Activated naive CD8-positive, alpha-beta T cell treated with anti-CD3 and anti-CD28 coated beads, Interleukin-2, amount 50 U/mL, for 24 hours (primary cell): ENCODE measurements around the gene CDH4.

ENCODE experiments used
- ATAC-seq: fragments of 150-1000 bp; cut with Tn5 transposase; one replicate; pipeline ENCODE4 v1.10.0; 2021
- DNase-seq: peaks from one replicate; pipeline ENCODE4 v3.0.0; 2021
- H3K27ac Mint-ChIP-seq: one replicate; pipeline ENCODE4 v1.8.0; 2021; ENCODE audit warnings: mild to moderate bottlenecking, mixed read lengths
- H3K27me3 Mint-ChIP-seq: one replicate; pipeline ENCODE4 v1.8.0; 2021; ENCODE audit warnings: mixed read lengths
- H3K36me3 Mint-ChIP-seq: one replicate; pipeline ENCODE4 v1.8.0; 2021; ENCODE audit warnings: low read depth, mixed read lengths
- H3K4me1 Mint-ChIP-seq: one replicate; pipeline ENCODE4 v1.8.0; 2021; ENCODE audit warnings: mixed read lengths
- H3K4me3 Mint-ChIP-seq: one replicate; pipeline ENCODE4 v1.8.0; 2021; ENCODE audit warnings: mild to moderate bottlenecking, moderate library complexity, mixed read lengths
- H3K9me3 Mint-ChIP-seq: one replicate; pipeline ENCODE4 v1.8.0; 2021; ENCODE audit warnings: mixed read lengths

Gene CDH4

GRCh38 chr20:61804752-61805295 lies 552.8 kb downstream of the CDH4 start:
- Mint-ChIP-seq H3K4me1 (no peaks in the 10 kb centered on the region), H3K27me3 (peaks cover 4% of the 10 kb centered on the region), H3K9me3 (no peaks in the 10 kb centered on the region), H3K27ac (no peak overlapping the region), H3K36me3 (no peaks in the 10 kb centered on the region), H3K4me3 (no peak overlapping the region)
- no peak for DNase-seq
- no peak for ATAC-seq

GRCh38 chr20:61805365-61805764 lies 553.3 kb downstream of the CDH4 start:
- H3K27ac Mint-ChIP-seq: no peak overlapping the region

GRCh38 chr20:61805781-61806180 lies 553.7 kb downstream of the CDH4 start:
- H3K36me3 Mint-ChIP-seq: no peaks in the 10 kb centered on the region
- H3K4me3 Mint-ChIP-seq: no peak overlapping the region
- ATAC-seq (no peak), DNase-seq (no peak)
- peaks cover 4% of the 10 kb centered on the region for H3K27me3 Mint-ChIP-seq
- H3K9me3 Mint-ChIP-seq: no peaks in the 10 kb centered on the region
- H3K4me1 Mint-ChIP-seq: no peaks in the 10 kb centered on the region
- no peak overlapping the region for H3K27ac Mint-ChIP-seq

More at GRCh38 chr20:61805365-61805764, 553.3 kb downstream of the CDH4 start:
- Mint-ChIP-seq H3K36me3 (no peaks in the 10 kb centered on the region), H3K27me3 (peaks cover 4% of the 10 kb centered on the region), H3K4me1 (no peaks in the 10 kb centered on the region), H3K9me3 (no peaks in the 10 kb centered on the region), H3K4me3 (no peak overlapping the region)
- no peak for ATAC-seq
- no peak for DNase-seq

- ATAC-seq: no peak
- no peaks in the 10 kb centered on the region for H3K4me1 Mint-ChIP-seq
- no peak overlapping the region for H3K4me3 Mint-ChIP-seq
- no peak overlapping the region for H3K27ac Mint-ChIP-seq
- no peaks in the 10 kb centered on the region for H3K9me3 Mint-ChIP-seq
- H3K36me3 Mint-ChIP-seq: no peaks in the 10 kb centered on the region
- H3K27me3 Mint-ChIP-seq: peaks cover 4% of the 10 kb centered on the region
- no peak for DNase-seq
These were observed 554.3 kb downstream of the CDH4 start for GRCh38 chr20:61806314-61806713.

DNA sequence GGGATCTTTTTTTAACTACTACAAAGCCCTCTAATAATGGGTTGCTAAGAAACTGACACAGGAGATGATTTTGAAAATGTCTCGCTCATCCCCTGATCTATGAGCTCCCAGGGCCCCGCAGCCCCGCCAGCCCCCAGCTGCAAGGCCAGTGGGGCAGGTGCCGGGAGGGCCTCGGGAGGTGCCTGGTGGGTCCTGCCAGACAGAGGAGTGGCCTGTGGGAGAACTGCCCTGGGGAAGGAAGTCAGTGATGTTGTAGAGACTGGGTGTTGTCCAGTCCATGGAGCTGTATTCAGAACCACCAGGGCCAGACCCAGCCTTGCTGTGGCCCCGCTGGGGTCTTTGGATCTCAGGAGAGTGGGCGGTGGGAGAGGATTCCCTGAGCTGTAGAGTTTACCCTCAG lies 554.9 kb downstream of the CDH4 start:
- no peaks in the 10 kb centered on the region for H3K9me3 Mint-ChIP-seq
- H3K27me3 Mint-ChIP-seq: peaks cover 4% of the 10 kb centered on the region
- no peak overlapping the region for H3K27ac Mint-ChIP-seq
- no peaks in the 10 kb centered on the region for H3K36me3 Mint-ChIP-seq
- ATAC-seq (no peak), DNase-seq (no peak)
- H3K4me1 Mint-ChIP-seq: no peaks in the 10 kb centered on the region
- H3K4me3 Mint-ChIP-seq: no peak overlapping the region

DNA sequence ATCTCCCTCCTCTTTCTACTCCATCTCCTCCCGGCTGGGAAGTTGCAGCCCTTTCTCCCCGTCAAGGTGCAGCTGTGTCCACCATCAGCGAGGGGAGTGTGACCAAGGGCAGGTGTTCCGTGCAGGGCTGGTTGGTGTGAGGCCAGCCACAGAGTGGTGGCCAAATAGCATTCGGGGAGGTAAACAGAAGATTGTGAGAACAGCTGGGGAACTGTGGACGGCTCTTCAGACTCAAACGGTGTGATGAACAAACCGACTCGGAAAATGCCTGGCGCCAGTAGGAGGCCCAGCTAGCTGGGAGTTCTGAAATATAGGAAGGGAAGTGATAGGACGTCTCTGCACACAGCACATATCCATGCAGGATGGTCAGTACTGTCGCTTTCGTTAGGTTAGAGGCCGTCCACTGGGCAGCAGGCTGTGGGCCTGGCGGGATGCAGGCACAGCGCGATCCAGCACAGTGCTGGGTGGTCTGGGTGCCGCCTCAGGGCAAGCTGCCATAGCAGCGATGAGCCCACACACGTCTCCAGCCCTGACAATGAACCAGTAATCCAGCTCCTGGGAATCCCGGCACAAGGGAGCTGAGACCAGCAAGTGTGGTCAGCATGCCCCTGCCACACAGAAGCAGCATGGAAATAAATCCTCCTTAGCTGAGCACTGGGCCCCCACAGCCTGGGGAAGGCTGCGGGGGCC lies 555.6 kb downstream of the CDH4 start:
- Mint-ChIP-seq H3K4me3 (no peak overlapping the region), H3K27me3 (peaks cover 4% of the 10 kb centered on the region), H3K36me3 (no peaks in the 10 kb centered on the region), H3K4me1 (no peaks in the 10 kb centered on the region), H3K9me3 (no peaks in the 10 kb centered on the region), H3K27ac (no peak overlapping the region)
- ATAC-seq (peak; percentile 5), DNase-seq (no peak)

DNA sequence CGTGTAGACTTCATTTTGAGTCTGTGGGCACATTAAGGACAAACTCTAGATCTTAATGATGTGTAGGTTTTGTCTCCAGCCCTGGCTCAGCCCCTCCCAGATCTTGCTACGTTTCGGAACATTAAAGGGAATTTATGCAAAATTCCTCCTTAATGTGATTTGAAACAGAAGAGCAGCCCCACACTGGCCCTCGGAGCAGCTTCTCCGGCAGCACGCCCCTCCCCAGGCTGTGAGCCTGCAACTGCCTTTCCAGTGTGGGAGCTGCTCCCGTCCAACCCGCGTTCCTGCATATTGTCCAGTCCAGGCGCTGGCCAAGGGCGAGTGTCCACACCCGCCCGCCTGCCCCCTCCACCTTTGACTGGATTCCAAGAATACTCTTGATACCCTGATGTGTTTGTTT lies 556.4 kb downstream of the CDH4 start:
- DNase-seq (no peak), ATAC-seq (no peak)
- no peaks in the 10 kb centered on the region for H3K9me3 Mint-ChIP-seq
- H3K27ac Mint-ChIP-seq: no peak overlapping the region
- H3K27me3 Mint-ChIP-seq: peaks cover 4% of the 10 kb centered on the region
- H3K36me3 Mint-ChIP-seq: no peaks in the 10 kb centered on the region
- no peaks in the 10 kb centered on the region for H3K4me1 Mint-ChIP-seq
- no peak overlapping the region for H3K4me3 Mint-ChIP-seq

DNA sequence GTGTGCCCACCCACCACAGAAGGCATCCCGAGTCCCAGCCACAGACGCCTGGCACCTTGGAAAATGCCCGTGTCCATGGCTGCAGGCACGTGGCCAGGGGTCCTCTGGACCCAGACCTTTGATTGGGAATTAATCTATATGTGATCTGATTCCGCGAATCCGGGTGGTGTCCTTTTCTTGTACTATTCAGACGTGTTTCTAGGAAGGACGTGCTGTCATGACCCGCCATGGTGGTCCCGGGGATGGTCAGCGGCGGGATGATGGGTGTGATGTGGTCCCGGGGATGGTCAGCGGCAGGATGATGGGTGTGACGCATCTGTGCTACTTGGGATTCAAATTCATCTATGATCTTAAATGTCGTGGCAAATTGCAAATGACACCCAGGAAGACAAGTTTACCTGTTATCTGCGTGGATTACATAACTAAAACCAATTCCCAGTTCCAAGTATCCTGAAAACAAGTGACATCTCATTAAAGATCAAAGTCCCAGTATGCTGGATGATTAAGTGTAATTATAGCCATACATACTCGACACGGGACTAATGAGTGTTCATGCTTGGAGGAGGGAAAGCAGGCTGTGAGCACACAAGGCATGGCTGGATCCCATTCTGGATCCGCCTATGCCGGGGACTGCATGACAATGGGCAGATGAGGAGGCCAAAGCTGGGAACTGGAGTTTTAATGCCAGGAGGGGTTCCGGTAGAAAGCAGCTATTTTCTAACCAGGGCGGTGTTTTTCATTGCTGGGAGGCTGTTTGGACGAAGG lies 557.1 kb downstream of the CDH4 start:
- H3K4me1 Mint-ChIP-seq: no peaks in the 10 kb centered on the region
- peaks cover 4% of the 10 kb centered on the region for H3K27me3 Mint-ChIP-seq
- ATAC-seq (no peak), DNase-seq (no peak)
- H3K27ac Mint-ChIP-seq: no peak overlapping the region
- H3K36me3 Mint-ChIP-seq: no peaks in the 10 kb centered on the region
- H3K9me3 Mint-ChIP-seq: no peaks in the 10 kb centered on the region
- H3K4me3 Mint-ChIP-seq: no peak overlapping the region

DNA sequence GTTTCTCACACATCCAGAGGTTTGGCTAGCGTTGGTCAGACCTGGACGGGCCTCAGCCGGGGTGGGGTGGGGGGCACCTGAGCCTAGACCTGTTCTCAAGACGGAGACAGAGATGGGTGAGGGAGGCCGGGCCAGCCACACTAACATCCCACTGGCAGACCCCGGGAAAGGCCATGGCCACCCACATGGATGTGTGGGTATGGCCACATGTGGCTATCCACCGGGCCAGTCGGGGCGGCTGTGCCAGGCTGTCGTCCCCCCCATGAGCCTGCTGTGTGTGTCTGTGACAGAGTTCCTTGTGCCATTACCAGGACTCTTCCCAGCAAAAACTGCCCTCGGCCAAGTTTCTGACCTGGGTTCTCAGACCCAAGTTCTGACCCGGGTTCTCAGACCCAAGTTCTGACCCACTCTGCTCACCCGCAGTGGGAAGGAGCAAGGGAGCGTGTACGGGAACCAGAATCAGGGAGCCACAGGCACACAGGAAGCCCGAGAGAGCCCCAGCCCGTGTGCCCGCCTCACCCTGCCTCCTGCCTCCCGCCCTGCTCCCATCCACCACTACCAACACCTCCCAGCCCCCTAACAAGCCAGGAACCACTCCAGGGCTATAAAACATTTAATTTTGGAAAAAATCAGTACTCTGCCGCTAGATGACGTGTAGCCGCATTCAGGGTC lies 558.1 kb downstream of the CDH4 start:
- ATAC-seq: no peak
- no peaks in the 10 kb centered on the region for H3K4me1 Mint-ChIP-seq
- no peaks in the 10 kb centered on the region for H3K27me3 Mint-ChIP-seq
- H3K4me3 Mint-ChIP-seq: no peak overlapping the region
- H3K27ac Mint-ChIP-seq: no peak overlapping the region
- no peaks in the 10 kb centered on the region for H3K9me3 Mint-ChIP-seq
- no peaks in the 10 kb centered on the region for H3K36me3 Mint-ChIP-seq
- DNase-seq: no peak

- no peaks in the 10 kb centered on the region for H3K27me3 Mint-ChIP-seq
- no peak for ATAC-seq
- DNase-seq: no peak
- H3K9me3 Mint-ChIP-seq: no peaks in the 10 kb centered on the region
- no peak overlapping the region for H3K4me3 Mint-ChIP-seq
- no peaks in the 10 kb centered on the region for H3K36me3 Mint-ChIP-seq
- H3K4me1 Mint-ChIP-seq: no peaks in the 10 kb centered on the region
- no peak overlapping the region for H3K27ac Mint-ChIP-seq
These were observed 558.7 kb downstream of the CDH4 start for GRCh38 chr20:61810738-61811135.

- no peak for ATAC-seq
- Mint-ChIP-seq H3K27me3 (no peaks in the 10 kb centered on the region), H3K4me1 (no peaks in the 10 kb centered on the region), H3K4me3 (no peak overlapping the region), H3K27ac (no peak overlapping the region), H3K36me3 (no peaks in the 10 kb centered on the region), H3K9me3 (no peaks in the 10 kb centered on the region)
- no peak for DNase-seq
These were observed 559.1 kb downstream of the CDH4 start for GRCh38 chr20:61811166-61811565.

DNA sequence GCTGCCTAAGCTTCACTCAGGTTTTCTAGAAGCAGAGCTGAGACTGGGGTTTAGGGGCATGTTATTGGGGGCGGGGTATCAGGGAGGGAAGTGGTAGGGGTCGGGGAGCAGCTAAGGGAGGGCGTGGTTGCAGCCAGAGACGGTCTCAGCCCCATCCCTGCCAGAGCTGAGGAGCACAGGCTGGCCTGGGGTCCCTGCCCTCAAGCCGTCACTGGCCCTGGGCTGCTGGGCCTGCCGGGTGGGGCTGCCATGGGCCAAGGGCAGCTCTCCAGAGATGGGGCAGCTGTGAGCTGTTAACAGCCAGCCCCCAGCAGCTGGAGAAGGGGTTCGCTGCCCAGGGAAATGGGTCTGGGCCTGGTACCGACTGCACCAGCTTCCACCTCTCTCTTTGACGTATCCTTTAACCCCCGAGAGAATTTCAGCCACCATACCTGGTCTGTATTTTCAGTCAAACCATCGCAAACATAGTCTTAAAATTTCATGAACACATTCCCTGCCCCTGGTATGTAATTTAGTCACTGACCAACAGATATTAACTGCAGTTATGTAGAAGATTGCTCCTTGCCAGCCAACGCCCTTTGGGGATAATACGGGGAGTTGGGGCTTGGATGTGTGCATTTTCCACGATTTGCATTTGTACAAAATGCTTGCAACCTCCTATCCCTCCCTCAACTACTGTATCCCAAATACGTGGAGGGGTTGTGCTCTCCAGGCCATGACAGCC lies 560.2 kb downstream of the CDH4 start:
- DNase-seq: no peak
- Mint-ChIP-seq H3K4me3 (no peak overlapping the region), H3K36me3 (no peaks in the 10 kb centered on the region), H3K27me3 (no peaks in the 10 kb centered on the region), H3K27ac (no peak overlapping the region), H3K9me3 (no peaks in the 10 kb centered on the region), H3K4me1 (no peaks in the 10 kb centered on the region)
- no peak for ATAC-seq

DNA sequence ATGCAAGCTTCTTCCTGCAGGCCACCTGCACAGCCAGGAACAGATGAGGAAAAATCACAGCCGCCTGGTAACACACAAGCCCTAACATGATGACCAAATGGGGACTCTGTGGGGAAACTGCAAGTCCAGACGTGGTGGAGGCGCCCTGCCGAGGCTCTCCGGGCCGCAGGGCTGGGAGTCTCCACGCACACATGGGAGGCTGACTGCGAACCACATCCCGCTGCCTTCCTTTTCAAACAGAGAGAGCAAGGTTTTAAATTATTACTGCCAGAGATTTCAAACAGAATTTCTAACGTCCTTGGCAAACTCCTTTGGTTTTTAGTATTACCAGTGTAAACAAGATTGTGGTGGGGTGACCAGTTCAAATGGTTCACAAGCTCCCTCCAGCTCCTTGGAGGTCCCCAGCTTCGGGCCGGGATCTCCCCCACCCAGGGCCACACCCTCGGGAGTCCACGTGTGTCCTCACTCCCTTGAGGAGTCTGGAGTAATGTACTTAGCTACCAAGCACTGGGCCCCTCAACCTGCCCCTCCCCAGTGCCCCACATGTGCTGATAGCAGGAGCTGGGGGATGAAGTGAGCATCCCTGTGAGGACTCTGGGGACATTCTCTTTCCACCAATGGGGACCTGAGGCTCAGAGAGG lies 560.9 kb downstream of the CDH4 start:
- ATAC-seq: no peak
- Mint-ChIP-seq H3K4me3 (no peak overlapping the region), H3K27ac (no peak overlapping the region), H3K9me3 (no peaks in the 10 kb centered on the region), H3K4me1 (no peaks in the 10 kb centered on the region), H3K27me3 (no peaks in the 10 kb centered on the region), H3K36me3 (no peaks in the 10 kb centered on the region)
- no peak for DNase-seq

- DNase-seq (no peak), ATAC-seq (no peak)
- Mint-ChIP-seq H3K27me3 (no peaks in the 10 kb centered on the region), H3K4me1 (no peaks in the 10 kb centered on the region), H3K27ac (no peak overlapping the region), H3K36me3 (no peaks in the 10 kb centered on the region), H3K9me3 (no peaks in the 10 kb centered on the region), H3K4me3 (no peak overlapping the region)
These were observed 561.7 kb downstream of the CDH4 start for GRCh38 chr20:61813791-61814190.
